Transverse colon (tissue), 4 donors: ENCODE data around the gene RBM3.

Source experiments
- POLR2A ChIP-seq: fragments of 450-650 bp; IDR thresholded peaks from one replicate; pipeline ENCODE4 v1.6.1; 2016; ENCODE audit warnings: antibody characterized with exemption, mild to moderate bottlenecking, moderate library complexity
- POLR2AphosphoS5 ChIP-seq, 3 donors: sonication (generic); formaldehyde crosslinking; IDR thresholded peaks; one replicate each; pipeline ENCODE4 v1.6.1; 2016; ENCODE audit warnings: antibody characterized with exemption in 3 of 3
- TF ChIP-seq, protein P1 (sequence below), 5 experiments: fragments of 200-600 bp in 3 of 5; fragments of 450-650 bp in 2 of 5; sonication (generic) in 3 of 5; IDR thresholded peaks; 1 replicate in 2 of 5; 2 replicates in 3 of 5; pipeline ENCODE4 v1.5.1; 2016 to 2017; ENCODE audit warnings: antibody characterized with exemption in 5 of 5, inconsistent platforms in 3 of 5, mild to moderate bottlenecking in 2 of 5, moderate library complexity in 1 of 5

DNA sequence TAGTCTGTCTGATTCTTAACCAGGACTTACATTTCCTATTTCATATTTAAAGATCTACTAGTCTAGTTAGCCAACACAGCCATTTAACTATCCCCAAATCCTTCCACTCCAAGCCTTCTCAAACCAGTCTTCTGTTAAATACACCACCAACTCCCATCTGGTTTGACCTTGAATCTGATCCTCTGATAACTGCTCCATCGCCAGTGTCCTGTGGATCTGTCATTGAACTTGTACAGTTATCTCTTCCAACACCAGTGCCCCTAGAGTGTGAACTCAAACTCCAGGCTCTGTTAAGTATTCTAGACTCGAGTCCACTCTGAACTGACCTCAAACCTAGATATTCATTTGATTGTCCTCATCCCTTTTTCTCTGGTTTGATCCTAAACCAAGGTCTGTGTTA, 37.4 kb downstream of the RBM3 start:
- TF ChIP-seq, protein P1, sequence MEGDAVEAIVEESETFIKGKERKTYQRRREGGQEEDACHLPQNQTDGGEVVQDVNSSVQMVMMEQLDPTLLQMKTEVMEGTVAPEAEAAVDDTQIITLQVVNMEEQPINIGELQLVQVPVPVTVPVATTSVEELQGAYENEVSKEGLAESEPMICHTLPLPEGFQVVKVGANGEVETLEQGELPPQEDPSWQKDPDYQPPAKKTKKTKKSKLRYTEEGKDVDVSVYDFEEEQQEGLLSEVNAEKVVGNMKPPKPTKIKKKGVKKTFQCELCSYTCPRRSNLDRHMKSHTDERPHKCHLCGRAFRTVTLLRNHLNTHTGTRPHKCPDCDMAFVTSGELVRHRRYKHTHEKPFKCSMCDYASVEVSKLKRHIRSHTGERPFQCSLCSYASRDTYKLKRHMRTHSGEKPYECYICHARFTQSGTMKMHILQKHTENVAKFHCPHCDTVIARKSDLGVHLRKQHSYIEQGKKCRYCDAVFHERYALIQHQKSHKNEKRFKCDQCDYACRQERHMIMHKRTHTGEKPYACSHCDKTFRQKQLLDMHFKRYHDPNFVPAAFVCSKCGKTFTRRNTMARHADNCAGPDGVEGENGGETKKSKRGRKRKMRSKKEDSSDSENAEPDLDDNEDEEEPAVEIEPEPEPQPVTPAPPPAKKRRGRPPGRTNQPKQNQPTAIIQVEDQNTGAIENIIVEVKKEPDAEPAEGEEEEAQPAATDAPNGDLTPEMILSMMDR (IDR thresholded peaks at IDR 0.05) = no peak
- no peak for TF ChIP-seq POLR2A
- no peak for TF ChIP-seq POLR2AphosphoS5 (IDR thresholded peaks at IDR 0.05)
